ENCODE results near the gene COL20A1.

DNA sequence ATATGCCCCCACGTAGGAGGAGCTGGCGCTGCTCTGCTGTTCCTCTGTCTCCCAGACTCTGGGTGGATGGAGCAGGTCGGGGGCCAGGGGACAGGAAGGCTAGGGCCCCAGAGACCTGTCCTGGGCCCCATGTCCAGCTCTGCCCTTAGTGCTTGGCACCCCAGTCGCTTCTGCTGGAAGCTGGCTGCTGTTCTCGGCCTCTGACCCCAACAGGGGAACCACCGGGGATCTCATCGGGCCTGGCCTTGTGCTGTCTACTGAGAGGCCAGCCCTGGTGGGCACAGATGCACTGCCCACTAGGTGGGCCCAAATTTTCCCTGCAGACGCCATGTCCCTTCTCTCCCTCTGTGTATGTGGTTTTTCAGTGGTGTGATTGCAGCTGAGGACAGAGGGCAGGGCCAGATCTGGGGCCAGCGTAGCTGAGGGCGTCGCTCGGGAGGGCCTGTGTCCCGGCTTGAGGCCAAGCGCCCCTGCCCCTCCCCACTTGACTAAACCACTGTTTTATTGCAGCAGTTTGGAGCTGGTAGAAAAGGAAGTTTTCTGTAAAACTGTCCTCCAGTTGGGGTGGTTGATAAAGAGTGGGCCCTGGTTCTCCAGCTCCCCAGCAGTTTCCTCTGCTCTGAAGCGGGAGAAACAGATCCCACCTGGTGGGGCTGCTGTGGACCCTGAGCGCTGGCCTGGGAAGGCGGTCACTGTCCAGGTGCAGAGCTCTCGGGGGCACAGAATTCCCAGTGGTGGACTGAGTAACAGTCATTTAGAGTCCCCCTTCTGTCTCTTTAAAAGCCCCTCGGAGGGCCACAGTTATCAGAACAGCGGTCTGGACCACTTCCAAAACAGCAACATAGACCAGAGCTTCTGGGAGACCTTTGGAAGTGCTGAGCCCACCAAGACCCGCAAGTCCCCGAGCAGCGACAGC is 5.9 kb upstream of the COL20A1 start:
- TF ChIP-seq, protein P1, sequence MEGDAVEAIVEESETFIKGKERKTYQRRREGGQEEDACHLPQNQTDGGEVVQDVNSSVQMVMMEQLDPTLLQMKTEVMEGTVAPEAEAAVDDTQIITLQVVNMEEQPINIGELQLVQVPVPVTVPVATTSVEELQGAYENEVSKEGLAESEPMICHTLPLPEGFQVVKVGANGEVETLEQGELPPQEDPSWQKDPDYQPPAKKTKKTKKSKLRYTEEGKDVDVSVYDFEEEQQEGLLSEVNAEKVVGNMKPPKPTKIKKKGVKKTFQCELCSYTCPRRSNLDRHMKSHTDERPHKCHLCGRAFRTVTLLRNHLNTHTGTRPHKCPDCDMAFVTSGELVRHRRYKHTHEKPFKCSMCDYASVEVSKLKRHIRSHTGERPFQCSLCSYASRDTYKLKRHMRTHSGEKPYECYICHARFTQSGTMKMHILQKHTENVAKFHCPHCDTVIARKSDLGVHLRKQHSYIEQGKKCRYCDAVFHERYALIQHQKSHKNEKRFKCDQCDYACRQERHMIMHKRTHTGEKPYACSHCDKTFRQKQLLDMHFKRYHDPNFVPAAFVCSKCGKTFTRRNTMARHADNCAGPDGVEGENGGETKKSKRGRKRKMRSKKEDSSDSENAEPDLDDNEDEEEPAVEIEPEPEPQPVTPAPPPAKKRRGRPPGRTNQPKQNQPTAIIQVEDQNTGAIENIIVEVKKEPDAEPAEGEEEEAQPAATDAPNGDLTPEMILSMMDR (IDR thresholded peaks at IDR 0.05) = no peak
- TF ChIP-seq POLR2AphosphoS5 (IDR thresholded peaks at IDR 0.05) = no peak
- TF ChIP-seq POLR2A (IDR thresholded peaks at IDR 0.05) = no peak

Data from prostate gland (tissue), 2 donors.